SK-N-SH treated with all-trans-retinoic acid at 6 μM for 48 hours (cell line): ENCODE results near the gene HMOX1.

Experiments used
- ATAC-seq: fragments of 200-7000 bp; cut with Tn5 transposase; 3 replicates; pipeline ENCODE4 v1.9.1; 2020; ENCODE audit warnings: mild to moderate bottlenecking, moderate library complexity
- CREB5 ChIP-seq: fragments of 250-450 bp; sonication (Bioruptor Pico); IDR thresholded peaks from 2 replicates; pipeline ENCODE4 v1.5.1; 2020; ENCODE audit warnings: low read depth, mild to moderate bottlenecking, moderate library complexity
- CSDC2 ChIP-seq: fragments of 250-450 bp; sonication (Bioruptor Pico); IDR thresholded peaks from 2 replicates; pipeline ENCODE4 v1.5.0; 2020; ENCODE audit warnings: mild to moderate bottlenecking, moderate library complexity
- OSR1 ChIP-seq: fragments of 250-450 bp; sonication (Bioruptor Pico); IDR thresholded peaks from 2 replicates; pipeline ENCODE4 v1.8.0; 2022; ENCODE audit warnings: moderate library complexity, mild to moderate bottlenecking, inconsistent platforms
- PATZ1 ChIP-seq: fragments of 250-450 bp; sonication (Bioruptor Pico); IDR thresholded peaks from 2 replicates; pipeline ENCODE4 v1.8.0; 2020; ENCODE audit warnings: mild to moderate bottlenecking, moderate library complexity, borderline replicate concordance
- POU6F1 ChIP-seq: fragments of 250-450 bp; sonication (Bioruptor Pico); IDR thresholded peaks from 2 replicates; pipeline ENCODE4 v1.8.0; 2021; ENCODE audit warnings: low read depth, mild to moderate bottlenecking, moderate library complexity, borderline replicate concordance
- PPARA ChIP-seq: fragments of 250-450 bp; sonication (Bioruptor Pico); IDR thresholded peaks from 2 replicates; pipeline ENCODE4 v1.5.0; 2020; ENCODE audit warnings: mild to moderate bottlenecking, borderline replicate concordance
- RARB ChIP-seq: fragments of 250-450 bp; sonication (Bioruptor Pico); IDR thresholded peaks from 2 replicates; pipeline ENCODE4 v1.8.0; 2021; ENCODE audit warnings: mild to moderate bottlenecking, moderate library complexity
- SNAI2 ChIP-seq: fragments of 250-450 bp; sonication (Bioruptor Pico); IDR thresholded peaks from 2 replicates; pipeline ENCODE4 v1.5.0; 2020; ENCODE audit warnings: mild to moderate bottlenecking, moderate library complexity
- TCF4 ChIP-seq: fragments of 250-450 bp; sonication (Bioruptor Pico); IDR thresholded peaks from 2 replicates; pipeline ENCODE4 v1.8.0; 2021; ENCODE audit warnings: mild to moderate bottlenecking, moderate library complexity, borderline replicate concordance
- TOX ChIP-seq: fragments of 250-450 bp; sonication (Bioruptor Pico); IDR thresholded peaks from 2 replicates; pipeline ENCODE4 v1.8.0; 2021; ENCODE audit warnings: mild to moderate bottlenecking, moderate library complexity, borderline replicate concordance
- TSHZ2 ChIP-seq: fragments of 250-450 bp; sonication (Bioruptor Pico); IDR thresholded peaks from 2 replicates; pipeline ENCODE4 v1.5.0; 2020; ENCODE audit warnings: mild to moderate bottlenecking, moderate library complexity
- ZC3H10 ChIP-seq: fragments of 250-450 bp; sonication (Bioruptor Pico); IDR thresholded peaks from 2 replicates; pipeline ENCODE4 v1.5.1; 2021; ENCODE audit warnings: mild to moderate bottlenecking, moderate library complexity
- ZNF8 ChIP-seq: fragments of 450-650 bp; formaldehyde crosslinking; IDR thresholded peaks from 2 replicates; pipeline ENCODE4 v1.5.0; 2020; ENCODE audit warnings: mild to moderate bottlenecking, moderate library complexity

Gene HMOX1

GRCh38 chr22:35392357-35392756, 11.5 kb downstream of the HMOX1 start:
- TF ChIP-seq TOX (CRISPR knock-in tag): no peak
- TF ChIP-seq, all 23 proteins: peak for 0
- no peak for ATAC-seq

- ATAC-seq: no peak
- TF ChIP-seq CREB5 (CRISPR knock-in tag): no peak
- no peak for TF ChIP-seq OSR1
- no peak for TF ChIP-seq SNAI2
- TF ChIP-seq RARB (CRISPR knock-in tag): no peak
- TF ChIP-seq TOX (CRISPR knock-in tag): no peak
- TF ChIP-seq PATZ1 (CRISPR knock-in tag): no peak
- TF ChIP-seq ZNF8 (CRISPR knock-in tag): no peak
- TF ChIP-seq ZC3H10: no peak
- no peak for TF ChIP-seq PPARA
- no peak for TF ChIP-seq TSHZ2 (CRISPR knock-in tag)
These were observed 12.5 kb downstream of the HMOX1 start for GRCh38 chr22:35393116-35394010.

GRCh38 chr22:35394011-35394312, 13.1 kb downstream of the HMOX1 start:
- TF ChIP-seq CREB5 (CRISPR knock-in tag) (no peak), POU6F1 (CRISPR knock-in tag) (no peak), CSDC2 (no peak), PPARA (no peak), TCF4 (no peak), TSHZ2 (CRISPR knock-in tag) (no peak)
- TF ChIP-seq, all 23 proteins: peak for 0
- ATAC-seq: no peak
